GM12892 (cell line): ENCODE data around the gene TOR4A.

ENCODE experiments used
- POLR2A ChIP-seq: IDR thresholded peaks from 2 replicates; pipeline ENCODE4 v1.6.1; 2011; ENCODE audit warnings: low read depth, low read length, control low read depth
- POLR2AphosphoS5 ChIP-seq: IDR thresholded peaks from 2 replicates; pipeline ENCODE4 v1.6.1; 2011; ENCODE audit warnings: low read depth, low read length, control low read depth

GRCh38 chr9:137319011-137319738 lies 41.6 kb downstream of the TOR4A start:
- TF ChIP-seq POLR2A, result no peak
- TF ChIP-seq POLR2AphosphoS5, result no peak
